HFF-Myc (cell line): Measurements from ENCODE around the gene DCUN1D5.

ENCODE experiments used
- DNase-seq: peaks from one replicate; pipeline ENCODE4 v3.0.0-alpha.2; 2011; ENCODE audit warnings: low read depth; ENCODE audit errors: extremely low read depth
- H3K4me3 ChIP-seq: replicated peaks from 2 replicates; pipeline ENCODE4 v1.5.1; 2011; ENCODE audit warnings: low read depth, mild to moderate bottlenecking, control low read depth, low read length
- CTCF ChIP-seq: IDR thresholded peaks from 2 replicates; pipeline ENCODE4 v1.5.1; 2012; ENCODE audit warnings: mild to moderate bottlenecking, low read depth, low read length, control low read depth; ENCODE audit errors: missing control alignments

Gene DCUN1D5

GRCh38 chr11:103067118-103067517, 24.8 kb downstream of the DCUN1D5 start:
- no peak for DNase-seq
- TF ChIP-seq CTCF: no peak
- H3K4me3 ChIP-seq: no peak overlapping the region

DNA sequence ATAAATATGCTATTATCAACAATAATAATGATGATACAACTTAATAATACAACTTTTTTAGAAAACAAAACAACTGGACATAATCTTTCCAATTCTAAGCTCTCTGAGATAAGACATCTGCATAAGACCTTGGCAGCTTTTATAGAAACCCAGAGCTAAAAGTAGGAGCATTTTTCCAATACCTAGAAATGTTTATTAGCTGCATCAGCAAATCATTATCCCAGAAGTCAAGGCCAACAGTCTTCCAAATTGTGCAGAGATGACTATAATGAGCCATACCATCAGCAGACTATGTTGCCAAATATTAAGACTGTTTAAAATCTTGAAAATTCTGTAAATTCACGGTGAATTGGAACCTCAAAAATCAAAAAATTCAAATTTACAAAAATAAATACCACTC, 30.3 kb downstream of the DCUN1D5 start:
- H3K4me3 ChIP-seq: no peak overlapping the region
- DNase-seq: no peak
- TF ChIP-seq CTCF: no peak

DNA sequence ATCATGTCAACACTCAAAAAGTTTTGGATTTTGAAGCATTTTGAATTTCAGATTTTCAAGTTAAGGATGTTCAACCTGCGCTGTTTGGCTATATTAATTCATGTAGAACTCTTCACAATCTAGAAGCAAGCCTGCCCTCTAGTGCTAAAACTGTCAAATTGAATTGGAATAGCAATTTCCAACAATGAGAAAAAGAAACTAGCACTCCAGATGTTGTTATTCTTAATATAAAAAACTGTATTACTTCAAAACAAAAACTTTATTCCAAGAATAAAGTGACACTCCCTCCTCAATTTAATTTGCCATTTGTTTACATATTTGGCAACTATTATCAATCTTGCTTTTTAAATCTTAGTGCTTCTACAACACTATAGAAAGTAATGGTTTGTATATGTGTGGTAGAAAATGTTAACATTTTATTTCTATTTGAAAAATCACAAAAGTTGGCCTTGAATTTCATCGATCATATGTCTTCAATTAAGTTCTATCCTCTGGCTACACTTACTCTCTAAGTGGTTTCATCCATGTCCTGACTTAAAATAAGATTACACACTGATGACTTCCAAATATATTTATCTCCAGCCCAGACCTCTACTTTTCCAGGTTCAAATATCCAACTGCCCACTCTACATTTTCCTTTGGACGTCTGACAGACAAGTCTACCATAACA, 36.6 kb downstream of the DCUN1D5 start:
- TF ChIP-seq CTCF: peak; percentile 40
- peak; percentile 38 for DNase-seq
- no peak overlapping the region for H3K4me3 ChIP-seq

DNA sequence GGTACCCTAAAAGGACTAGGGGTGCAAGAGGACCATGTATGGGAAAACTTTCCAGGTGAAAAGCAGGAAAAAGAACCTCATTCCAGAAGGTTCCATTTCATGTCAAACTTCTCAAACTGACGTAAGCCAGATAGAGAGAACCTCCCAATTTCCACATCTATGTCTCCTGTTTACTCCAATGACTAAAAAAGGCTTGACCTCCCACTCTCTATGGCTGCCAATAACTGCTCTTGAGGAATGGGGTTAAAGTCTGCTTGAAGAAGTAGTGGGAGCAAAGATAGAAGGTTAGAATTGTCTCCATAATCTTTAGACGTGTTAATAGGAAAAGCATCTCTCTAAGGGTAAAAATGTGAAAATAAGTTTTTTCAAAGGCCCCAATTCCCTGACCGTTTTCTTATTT, 38.0 kb downstream of the DCUN1D5 start:
- no peak for DNase-seq
- H3K4me3 ChIP-seq: no peak overlapping the region
- no peak for TF ChIP-seq CTCF

- H3K4me3 ChIP-seq: no peak overlapping the region
- DNase-seq: no peak
- TF ChIP-seq CTCF: no peak
Observed at GRCh38 chr11:103051981-103052380, 40.0 kb downstream of the DCUN1D5 start.

- no peak for TF ChIP-seq CTCF
- H3K4me3 ChIP-seq: no peak overlapping the region
- no peak for DNase-seq
Observed at GRCh38 chr11:103051151-103051801, 40.7 kb downstream of the DCUN1D5 start.

DNA sequence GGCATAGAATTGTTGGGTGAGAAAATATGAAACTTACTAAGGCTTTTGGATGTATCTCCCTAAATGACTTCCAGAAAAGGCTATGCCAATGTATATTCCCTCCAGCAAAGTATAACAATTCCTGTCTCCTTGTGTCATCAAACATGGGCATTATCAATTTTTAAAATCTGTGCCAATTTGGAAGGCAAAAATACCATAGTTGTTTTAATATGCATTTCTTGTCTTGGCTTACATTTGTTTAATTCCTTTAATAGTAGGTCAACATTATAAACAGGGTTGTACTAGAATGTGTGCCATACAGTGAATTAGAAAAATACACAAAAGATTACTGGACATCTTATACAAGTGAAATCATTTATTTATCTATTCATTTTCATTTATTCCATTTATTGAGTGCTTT, 41.6 kb downstream of the DCUN1D5 start:
- H3K4me3 ChIP-seq: no peak overlapping the region
- DNase-seq: no peak
- TF ChIP-seq CTCF: no peak
